Gastroesophageal sphincter (tissue), 3 donors: ENCODE measurements around the gene CCDC60.

Experiments used
- POLR2A ChIP-seq, 2 donors: fragments of 450-650 bp; IDR thresholded peaks; one replicate each; pipeline ENCODE4 v1.6.1; 2017; ENCODE audit warnings: antibody characterized with exemption in 2 of 2, mild to moderate bottlenecking in 2 of 2, moderate library complexity in 1 of 2
- POLR2AphosphoS5 ChIP-seq: sonication (generic); formaldehyde crosslinking; IDR thresholded peaks from one replicate; pipeline ENCODE4 v1.6.1; 2017; ENCODE audit warnings: antibody characterized with exemption
- TF ChIP-seq, protein P1 (sequence below), 4 experiments: fragments of 200-600 bp in 2 of 4; fragments of 450-650 bp in 2 of 4; sonication (generic) in 1 of 4; IDR thresholded peaks; one replicate each; pipeline ENCODE4 v1.5.1; 2017 to 2019; ENCODE audit warnings: antibody characterized with exemption in 4 of 4, mild to moderate bottlenecking in 2 of 4, moderate library complexity in 2 of 4

DNA sequence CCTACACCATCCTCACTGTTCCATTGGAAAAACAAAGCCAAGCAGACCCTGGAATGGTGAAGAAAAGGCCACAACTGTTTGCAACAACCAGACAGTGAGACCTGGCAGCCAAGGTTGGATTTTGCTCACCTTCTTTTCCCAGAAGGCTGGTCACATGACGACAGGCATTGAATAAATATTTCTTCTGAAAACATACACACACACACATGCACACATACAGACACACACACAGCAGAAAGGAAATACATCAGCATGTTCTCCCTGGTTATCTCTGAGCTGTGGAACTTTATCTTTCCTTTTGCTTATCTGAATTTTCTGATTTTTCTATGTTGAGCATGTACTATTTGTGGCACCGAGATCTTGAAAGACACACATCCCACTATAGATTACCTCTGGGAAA lies 38.0 kb upstream of the CCDC60 start:
- TF ChIP-seq, protein P1, sequence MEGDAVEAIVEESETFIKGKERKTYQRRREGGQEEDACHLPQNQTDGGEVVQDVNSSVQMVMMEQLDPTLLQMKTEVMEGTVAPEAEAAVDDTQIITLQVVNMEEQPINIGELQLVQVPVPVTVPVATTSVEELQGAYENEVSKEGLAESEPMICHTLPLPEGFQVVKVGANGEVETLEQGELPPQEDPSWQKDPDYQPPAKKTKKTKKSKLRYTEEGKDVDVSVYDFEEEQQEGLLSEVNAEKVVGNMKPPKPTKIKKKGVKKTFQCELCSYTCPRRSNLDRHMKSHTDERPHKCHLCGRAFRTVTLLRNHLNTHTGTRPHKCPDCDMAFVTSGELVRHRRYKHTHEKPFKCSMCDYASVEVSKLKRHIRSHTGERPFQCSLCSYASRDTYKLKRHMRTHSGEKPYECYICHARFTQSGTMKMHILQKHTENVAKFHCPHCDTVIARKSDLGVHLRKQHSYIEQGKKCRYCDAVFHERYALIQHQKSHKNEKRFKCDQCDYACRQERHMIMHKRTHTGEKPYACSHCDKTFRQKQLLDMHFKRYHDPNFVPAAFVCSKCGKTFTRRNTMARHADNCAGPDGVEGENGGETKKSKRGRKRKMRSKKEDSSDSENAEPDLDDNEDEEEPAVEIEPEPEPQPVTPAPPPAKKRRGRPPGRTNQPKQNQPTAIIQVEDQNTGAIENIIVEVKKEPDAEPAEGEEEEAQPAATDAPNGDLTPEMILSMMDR (IDR thresholded peaks at IDR 0.05): no peak
- TF ChIP-seq POLR2AphosphoS5 (no peak), POLR2A (IDR thresholded peaks at IDR 0.05) (no peak)
